ENCODE results near the gene C10orf90. TPM values are rescaled to one million over a fixed set of nuclear protein-coding genes. Genes with fewer than 3 reads are reported as not detected.

Gene C10orf90
- polyA plus RNA-seq, 6 donors from 2014 or later = not detected

DNA sequence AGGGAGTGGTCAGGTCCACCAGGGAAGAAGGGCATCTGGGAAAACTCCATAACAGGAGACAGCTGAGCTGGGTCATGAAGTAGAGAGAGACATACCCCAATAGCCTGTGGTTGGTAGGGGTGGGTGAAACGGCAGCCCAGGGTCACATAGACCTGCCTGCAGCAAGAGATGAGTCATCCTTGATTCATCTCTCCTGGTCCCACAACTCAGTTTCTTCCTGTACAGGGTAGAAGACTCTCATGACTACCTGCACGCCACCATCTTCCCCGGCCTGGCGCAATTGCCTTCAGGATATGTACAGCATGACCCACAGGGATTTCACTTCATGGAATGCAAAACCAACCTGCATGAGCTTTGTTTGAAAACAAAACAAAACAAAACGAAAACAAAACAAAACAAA is 237.1 kb downstream of the C10orf90 start:
- Mint-ChIP-seq H3K9me3 (peaks cover 0 to 8% (median 0%) of the 10 kb centered on the region in 7 donors), H3K4me3 (no peak overlapping the region), H3K4me1 (no peaks in the 10 kb centered on the region), H3K27ac (no peak overlapping the region), H3K36me3 (no peaks in the 10 kb centered on the region), H3K27me3 (peaks cover 0 to 4% (median 0%) of the 10 kb centered on the region in 3 donors)
- ATAC-seq (ENCODE audit: low read depth in 2 of 2) (no peak), DNase-seq (no peak)

GRCh38 chr10:126432507-126432906 is 238.0 kb downstream of the C10orf90 start:
- Mint-ChIP-seq H3K4me1 (no peaks in the 10 kb centered on the region), H3K27ac (no peak overlapping the region), H3K4me3 (no peak overlapping the region), H3K36me3 (no peaks in the 10 kb centered on the region), H3K9me3 (peaks cover 0 to 4% (median 0%) of the 10 kb centered on the region in 7 donors), H3K27me3 (peaks cover 0 to 8% (median 5%) of the 10 kb centered on the region in 3 donors)
- ATAC-seq (ENCODE audit: low read depth in 2 of 2) (no peak), DNase-seq (no peak)

- H3K9me3 Mint-ChIP-seq = peaks cover 0 to 4% (median 0%) of the 10 kb centered on the region in 7 donors
- ATAC-seq (ENCODE audit: low read depth in 2 of 2) (no peak), DNase-seq (no peak)
- H3K4me1 Mint-ChIP-seq = no peaks in the 10 kb centered on the region
- H3K4me3 Mint-ChIP-seq = no peak overlapping the region
- no peak overlapping the region for H3K27ac Mint-ChIP-seq
- no peaks in the 10 kb centered on the region for H3K36me3 Mint-ChIP-seq
- peaks cover 0 to 15% (median 9%) of the 10 kb centered on the region in 3 donors for H3K27me3 Mint-ChIP-seq
These were observed 238.7 kb downstream of the C10orf90 start for GRCh38 chr10:126431816-126432215.

DNA sequence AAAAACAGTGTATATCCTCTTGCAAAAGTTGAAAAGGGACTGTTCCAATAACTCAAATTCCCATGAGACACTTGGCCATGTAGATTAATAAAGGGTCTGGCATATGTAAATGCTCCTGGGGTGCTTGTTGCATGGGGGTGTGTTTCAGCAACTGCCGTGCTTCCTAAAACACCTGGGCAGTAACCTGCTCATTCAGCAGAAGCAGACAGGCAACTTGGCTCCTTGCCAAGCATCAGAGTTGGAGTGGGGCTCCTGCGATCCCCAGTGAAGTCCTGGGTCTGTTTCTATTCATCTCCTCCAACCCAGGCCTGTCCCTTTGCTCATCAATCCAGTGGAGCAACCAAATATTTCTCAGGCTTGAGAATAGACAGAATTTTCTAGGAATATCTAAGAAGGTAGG is 240.0 kb downstream of the C10orf90 start:
- ATAC-seq (ENCODE audit: low read depth in 2 of 2) = no peak
- Mint-ChIP-seq H3K27me3 (peaks cover 0 to 23% (median 9%) of the 10 kb centered on the region in 3 donors), H3K4me1 (no peaks in the 10 kb centered on the region), H3K4me3 (no peak overlapping the region), H3K27ac (no peak overlapping the region), H3K9me3 (peaks cover 0 to 12% (median 0%) of the 10 kb centered on the region in 7 donors), H3K36me3 (no peaks in the 10 kb centered on the region)
- DNase-seq = no peak

- ATAC-seq (ENCODE audit: low read depth in 2 of 2) (no peak), DNase-seq (no peak)
- H3K4me3 Mint-ChIP-seq = no peak overlapping the region
- peaks cover 2 to 20% (median 6%) of the 10 kb centered on the region in 7 donors for H3K9me3 Mint-ChIP-seq
- peaks cover 0 to 4% of the 10 kb centered on the region in 2 donors for H3K36me3 Mint-ChIP-seq
- H3K27ac Mint-ChIP-seq = no peak overlapping the region
- H3K27me3 Mint-ChIP-seq = peaks cover 0 to 33% (median 9%) of the 10 kb centered on the region in 3 donors
- H3K4me1 Mint-ChIP-seq = no peaks in the 10 kb centered on the region
These were observed 241.2 kb downstream of the C10orf90 start for GRCh38 chr10:126429275-126429674.

DNA sequence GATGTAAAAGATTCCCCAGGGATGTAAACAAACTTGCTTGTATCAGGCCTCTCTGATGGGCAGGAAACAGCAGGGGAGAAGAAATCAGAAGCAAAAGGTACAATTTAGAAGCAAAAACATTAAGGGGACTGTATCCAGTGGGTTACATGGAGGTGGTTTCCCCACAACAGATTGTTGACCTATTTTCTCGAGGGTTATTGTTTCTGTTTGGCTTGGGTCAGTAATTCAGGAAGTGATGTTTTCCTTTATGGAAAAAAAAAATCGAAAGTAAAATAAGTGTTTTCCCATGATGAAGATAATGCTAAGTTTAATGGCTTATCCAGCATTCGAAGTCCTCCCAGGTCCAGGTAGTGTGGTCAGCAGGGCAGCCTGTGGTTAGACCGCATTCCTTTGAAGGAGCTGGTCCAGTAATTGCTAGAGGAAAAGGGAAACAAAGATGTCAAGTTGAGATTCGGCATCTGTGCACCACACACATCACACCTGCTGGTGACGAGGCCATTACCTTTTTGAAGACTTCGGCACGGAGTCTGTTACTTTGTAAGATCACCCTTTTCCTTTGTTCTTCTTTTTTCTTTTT is 244.9 kb downstream of the C10orf90 start:
- peaks cover 5 to 48% (median 20%) of the 10 kb centered on the region in 7 donors for H3K9me3 Mint-ChIP-seq
- H3K27ac Mint-ChIP-seq = no peak overlapping the region
- DNase-seq (no peak), ATAC-seq (ENCODE audit: low read depth in 2 of 2) (no peak)
- H3K4me3 Mint-ChIP-seq = peak overlapping the region in 1 of 8 donors; percentile 35
- H3K4me1 Mint-ChIP-seq = no peaks in the 10 kb centered on the region
- peaks cover 0 to 36% (median 18%) of the 10 kb centered on the region in 3 donors for H3K27me3 Mint-ChIP-seq
- peaks cover 0 to 8% of the 10 kb centered on the region in 2 donors for H3K36me3 Mint-ChIP-seq

DNA sequence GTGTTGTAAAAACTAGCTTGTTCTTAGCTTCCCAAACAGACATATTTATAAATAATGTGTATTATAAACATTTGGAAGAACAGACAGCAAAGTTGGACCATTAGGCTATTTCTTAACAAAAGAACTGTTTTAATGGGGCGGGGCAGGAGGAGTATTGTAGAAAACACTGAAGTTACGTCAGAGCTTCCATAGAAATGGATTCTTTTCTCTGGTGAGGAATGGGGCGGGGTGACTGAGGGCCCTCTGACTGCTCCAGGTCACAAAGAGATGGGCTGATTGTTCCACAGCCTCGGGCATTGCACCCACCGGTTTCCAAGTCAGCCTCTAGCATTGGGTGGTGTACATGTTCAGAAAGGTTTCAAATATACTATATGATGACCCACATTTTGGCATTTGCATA is 245.5 kb downstream of the C10orf90 start:
- Mint-ChIP-seq H3K27ac (no peak overlapping the region), H3K36me3 (peaks cover 0 to 8% of the 10 kb centered on the region in 2 donors), H3K4me1 (no peaks in the 10 kb centered on the region), H3K27me3 (peaks cover 0 to 36% (median 18%) of the 10 kb centered on the region in 3 donors), H3K9me3 (peaks cover 5 to 48% (median 20%) of the 10 kb centered on the region in 7 donors), H3K4me3 (no peak overlapping the region)
- DNase-seq (no peak), ATAC-seq (ENCODE audit: low read depth in 2 of 2) (no peak)

GRCh38 chr10:126423732-126424491 is 246.6 kb downstream of the C10orf90 start:
- peaks cover 6 to 55% (median 23%) of the 10 kb centered on the region in 7 donors for H3K9me3 Mint-ChIP-seq
- peaks cover 0 to 41% (median 25%) of the 10 kb centered on the region in 3 donors for H3K27me3 Mint-ChIP-seq
- no peaks in the 10 kb centered on the region for H3K4me1 Mint-ChIP-seq
- no peak overlapping the region for H3K4me3 Mint-ChIP-seq
- no peak overlapping the region for H3K27ac Mint-ChIP-seq
- DNase-seq = no peak
- no peak for ATAC-seq (ENCODE audit: low read depth in 2 of 2)
- H3K36me3 Mint-ChIP-seq = peaks cover 0 to 8% of the 10 kb centered on the region in 2 donors

DNA sequence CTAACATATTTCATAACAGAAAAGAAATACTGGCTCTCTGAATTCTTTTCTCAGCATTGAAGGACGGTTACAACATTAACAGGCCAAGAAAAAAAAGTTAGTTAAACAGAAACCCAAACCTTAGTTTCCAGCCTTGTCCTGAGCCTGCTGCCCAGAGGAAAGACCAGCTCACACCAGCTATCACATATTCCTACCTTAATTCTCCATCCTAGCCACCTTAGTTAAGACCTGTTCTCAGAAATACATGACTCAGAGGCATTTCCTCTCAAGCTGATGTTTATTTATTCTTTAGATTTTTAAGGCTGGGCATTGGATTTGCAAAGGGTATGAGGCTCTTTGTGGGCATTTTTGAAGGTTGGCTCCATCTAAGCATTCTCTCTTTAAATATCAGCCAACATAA is 247.9 kb downstream of the C10orf90 start:
- peaks cover 9 to 63% (median 23%) of the 10 kb centered on the region in 7 donors for H3K9me3 Mint-ChIP-seq

DNA sequence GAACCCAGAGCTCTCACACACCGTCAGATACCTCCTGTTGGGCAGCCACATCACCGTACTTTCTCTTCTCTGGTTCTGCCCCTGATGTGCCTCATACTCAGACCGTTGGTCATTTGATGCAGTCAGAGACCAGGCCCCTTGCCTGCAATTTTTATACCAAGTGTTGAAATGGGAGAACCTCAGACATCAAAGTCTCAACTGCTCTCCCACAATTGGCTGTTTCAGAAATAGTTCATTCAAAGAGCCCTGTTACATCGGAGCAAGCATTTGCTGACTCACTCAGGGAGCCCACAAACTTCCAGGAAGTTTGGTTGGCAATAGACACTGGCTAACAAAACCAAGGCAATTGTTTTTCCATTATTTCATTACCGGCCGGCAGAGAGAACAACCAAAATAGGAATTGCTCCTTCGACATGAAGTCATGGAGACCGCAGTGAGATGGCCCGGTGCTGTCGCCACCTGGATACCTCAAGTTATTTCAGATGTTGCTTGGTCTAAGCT is 248.7 kb downstream of the C10orf90 start:
- H3K27ac Mint-ChIP-seq = no peak overlapping the region
- peaks cover 0 to 30% (median 17%) of the 10 kb centered on the region in 3 donors for H3K27me3 Mint-ChIP-seq
- DNase-seq = no peak
- no peaks in the 10 kb centered on the region for H3K4me1 Mint-ChIP-seq
- no peak overlapping the region for H3K4me3 Mint-ChIP-seq
- H3K9me3 Mint-ChIP-seq = peaks cover 9 to 64% (median 23%) of the 10 kb centered on the region in 7 donors
- no peak for ATAC-seq (ENCODE audit: low read depth in 2 of 2)
- H3K36me3 Mint-ChIP-seq = peaks cover under 1 to 8% of the 10 kb centered on the region in 2 donors

More for the DNA sequence above, 247.9 kb downstream of the C10orf90 start:
- DNase-seq (no peak), ATAC-seq (ENCODE audit: low read depth in 2 of 2) (no peak)
- H3K36me3 Mint-ChIP-seq = peaks cover 0 to 8% of the 10 kb centered on the region in 2 donors
- H3K4me3 Mint-ChIP-seq = no peak overlapping the region
- no peaks in the 10 kb centered on the region for H3K4me1 Mint-ChIP-seq
- H3K27me3 Mint-ChIP-seq = peaks cover 0 to 38% (median 22%) of the 10 kb centered on the region in 3 donors
- H3K27ac Mint-ChIP-seq = no peak overlapping the region

DNA sequence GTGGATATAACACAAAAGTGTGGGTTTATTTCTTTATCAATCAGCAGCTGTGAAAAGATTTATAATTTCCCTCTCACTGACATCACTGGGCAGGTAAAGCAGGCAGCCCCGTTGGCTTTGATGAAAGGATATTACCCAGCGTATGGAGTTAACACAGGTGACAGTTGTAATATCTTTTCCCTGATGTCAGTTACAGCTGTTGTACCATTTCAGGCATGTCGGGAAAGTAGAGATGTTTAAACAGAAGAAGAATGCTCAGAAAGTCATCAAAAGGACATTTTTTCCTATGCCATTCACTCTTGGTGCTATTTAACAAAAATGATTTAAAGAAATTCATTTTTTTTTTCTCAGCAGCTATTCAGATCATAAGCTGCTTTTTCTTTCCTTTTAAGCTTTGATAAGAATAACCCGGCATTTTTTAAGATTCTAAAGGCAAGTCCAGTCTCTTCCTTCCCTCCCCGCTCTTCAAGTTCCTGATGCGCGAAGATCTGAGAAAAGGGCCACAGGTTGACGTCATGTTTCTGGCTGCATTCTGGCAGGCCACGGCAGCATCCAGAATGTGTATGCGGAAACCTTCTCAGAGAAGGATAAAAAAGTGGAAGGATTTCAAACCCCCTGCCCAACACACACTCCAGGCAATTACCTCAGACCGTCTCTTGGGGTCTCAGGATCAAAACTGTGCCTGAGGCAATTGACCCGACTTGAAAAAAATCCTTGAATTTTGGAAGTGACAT is 249.8 kb downstream of the C10orf90 start:
- Mint-ChIP-seq H3K27ac (no peak overlapping the region), H3K36me3 (peaks cover 5 to 8% of the 10 kb centered on the region in 2 donors), H3K4me3 (no peak overlapping the region), H3K4me1 (no peaks in the 10 kb centered on the region), H3K9me3 (peaks cover 13 to 62% (median 24%) of the 10 kb centered on the region in 7 donors), H3K27me3 (peaks cover 0 to 21% (median 19%) of the 10 kb centered on the region in 3 donors)
- ATAC-seq (ENCODE audit: low read depth in 2 of 2) (no peak), DNase-seq (no peak)

DNA sequence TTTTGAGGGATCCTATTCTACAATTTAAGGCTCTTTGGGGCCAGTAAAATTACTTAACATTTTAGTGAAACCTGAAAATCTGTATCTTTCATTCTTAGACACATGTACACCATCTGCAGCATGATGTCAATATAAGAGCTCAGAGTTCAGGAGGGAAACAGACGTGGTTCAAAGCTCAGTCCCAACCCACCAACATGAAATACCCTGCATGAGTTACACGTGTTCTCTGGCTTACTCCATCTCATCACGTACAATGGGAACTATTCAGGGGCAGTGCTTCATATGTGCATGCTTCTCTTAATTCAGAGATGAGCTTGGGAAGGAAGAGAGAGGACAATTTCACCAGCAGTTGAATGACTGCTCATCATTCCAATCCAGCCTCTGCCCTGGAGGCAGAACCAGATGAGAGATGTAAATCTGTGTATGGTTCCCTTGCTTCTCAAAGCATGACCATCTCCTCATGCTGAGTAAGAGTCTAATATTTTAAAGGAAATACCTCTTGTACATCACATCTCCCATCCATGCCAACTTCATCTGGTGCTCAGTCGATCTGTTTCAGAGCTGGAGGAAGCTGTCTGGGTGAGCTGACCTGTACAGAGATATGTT is 253.2 kb downstream of the C10orf90 start:
- no peak overlapping the region for H3K4me3 Mint-ChIP-seq
- ATAC-seq (ENCODE audit: low read depth in 2 of 2) (no peak), DNase-seq (no peak)
- H3K9me3 Mint-ChIP-seq = peaks cover 6 to 32% (median 16%) of the 10 kb centered on the region in 7 donors
- no peaks in the 10 kb centered on the region for H3K4me1 Mint-ChIP-seq
- peaks cover 0 to 5% of the 10 kb centered on the region in 2 donors for H3K36me3 Mint-ChIP-seq
- H3K27ac Mint-ChIP-seq = no peak overlapping the region
- H3K27me3 Mint-ChIP-seq = peaks cover 0 to 21% (median 5%) of the 10 kb centered on the region in 3 donors

DNA sequence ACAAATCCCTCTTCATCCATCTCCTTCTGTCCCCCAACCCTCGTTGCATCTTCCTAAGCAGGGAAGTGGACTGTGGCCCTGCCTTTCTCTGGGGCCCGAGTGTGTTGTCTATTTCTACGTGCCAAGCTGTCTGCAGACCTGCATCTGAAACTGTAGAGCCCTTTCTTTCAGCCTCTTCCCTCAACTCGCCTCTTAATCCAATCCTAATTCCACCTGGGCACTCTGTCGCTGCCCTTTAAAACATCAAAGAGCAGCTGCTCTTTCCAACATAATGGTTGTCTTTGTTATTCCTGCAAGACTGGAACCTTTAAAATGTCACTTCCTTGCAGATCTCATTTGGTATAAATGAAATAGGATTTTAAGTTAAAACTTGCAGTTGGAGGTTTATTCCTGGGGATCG is 260.7 kb downstream of the C10orf90 start:
- Mint-ChIP-seq H3K4me1 (no peaks in the 10 kb centered on the region), H3K27ac (no peak overlapping the region), H3K27me3 (peaks cover 0 to 5% (median 4%) of the 10 kb centered on the region in 3 donors), H3K36me3 (no peaks in the 10 kb centered on the region), H3K9me3 (peaks cover 0 to 6% (median 0%) of the 10 kb centered on the region in 7 donors), H3K4me3 (no peak overlapping the region)
- DNase-seq = no peak
- no peak for ATAC-seq (ENCODE audit: low read depth in 2 of 2)
